Endothelial cell of umbilical vein (primary cell): ENCODE measurements around the gene ZNF385B.

Source experiments
- EZH2 ChIP-seq: IDR thresholded peaks from 2 replicates; pipeline ENCODE4 v1.6.1; 2012; ENCODE audit warnings: borderline replicate concordance, low read depth, mild to moderate bottlenecking, moderate library complexity, low read length, inconsistent platforms; ENCODE audit not compliant: severe bottlenecking
- FOS ChIP-seq: IDR thresholded peaks from 2 replicates; pipeline ENCODE4 v1.6.1; 2011; ENCODE audit warnings: mild to moderate bottlenecking, low read length, moderate library complexity, borderline replicate concordance; ENCODE audit not compliant: insufficient read depth
- MYC ChIP-seq: IDR thresholded peaks from one replicate; pipeline ENCODE4 v1.6.1; 2011; ENCODE audit warnings: mild to moderate bottlenecking, low read depth, low read length
- POLR2A ChIP-seq: IDR thresholded peaks from 2 replicates; pipeline ENCODE4 v1.6.1; 2012; ENCODE audit warnings: low read depth, mild to moderate bottlenecking, control low read depth, low read length
- POLR2AphosphoS5 ChIP-seq: IDR thresholded peaks from 2 replicates; pipeline ENCODE4 v1.6.1; 2012; ENCODE audit warnings: low read depth, mild to moderate bottlenecking, control low read depth, low read length, moderate library complexity; ENCODE audit not compliant: insufficient read depth
- TF ChIP-seq, protein P1 (sequence below): IDR thresholded peaks from 2 replicates; pipeline ENCODE4 v1.6.1; 2011; ENCODE audit not compliant: insufficient read depth, insufficient read length
- TF ChIP-seq, protein P2 (sequence below), 2 donors: IDR thresholded peaks; 1 replicate in 1 of 2; 2 replicates in 1 of 2; pipeline ENCODE4 v1.5.1; 2011; ENCODE audit warnings: low read length in 2 of 2, mild to moderate bottlenecking in 2 of 2, moderate library complexity in 2 of 2, control low read depth in 1 of 2, inconsistent platforms in 1 of 2, low read depth in 1 of 2; ENCODE audit not compliant: insufficient read depth in 1 of 2; ENCODE audit errors: extremely low read depth in 1 of 2

DNA sequence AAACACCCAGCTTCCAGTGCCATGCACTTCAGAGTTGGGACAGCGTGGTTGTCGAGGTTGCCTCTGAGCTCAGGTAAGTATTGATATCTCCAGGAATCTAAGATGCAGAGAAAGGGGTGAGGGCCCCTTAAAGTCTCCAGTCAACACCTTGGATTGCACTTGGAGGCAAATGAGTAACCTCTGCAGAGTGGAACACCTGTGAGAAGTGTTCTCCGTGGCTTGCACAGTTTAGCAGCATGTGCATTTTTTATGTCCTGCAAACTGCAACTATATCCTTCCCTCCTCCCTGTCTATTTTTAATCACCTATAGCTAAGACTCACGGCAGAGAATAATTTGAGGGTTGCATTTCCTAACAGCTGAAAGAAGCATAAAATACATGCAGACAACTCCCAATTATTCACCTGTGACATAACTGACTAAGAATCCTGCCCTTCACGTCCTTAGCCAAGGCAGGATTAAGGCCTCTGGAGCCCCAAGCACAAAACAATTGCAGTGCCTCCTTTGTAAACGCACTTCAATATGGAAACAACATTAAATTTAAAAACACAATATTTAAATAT lies 1.6 kb upstream of the ZNF385B start:
- TF ChIP-seq EZH2 (no peak), POLR2A (no peak), POLR2AphosphoS5 (no peak), MYC (no peak), FOS (no peak)
- TF ChIP-seq, protein P1, sequence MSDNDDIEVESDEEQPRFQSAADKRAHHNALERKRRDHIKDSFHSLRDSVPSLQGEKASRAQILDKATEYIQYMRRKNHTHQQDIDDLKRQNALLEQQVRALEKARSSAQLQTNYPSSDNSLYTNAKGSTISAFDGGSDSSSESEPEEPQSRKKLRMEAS: no peak
- TF ChIP-seq, protein P2, sequence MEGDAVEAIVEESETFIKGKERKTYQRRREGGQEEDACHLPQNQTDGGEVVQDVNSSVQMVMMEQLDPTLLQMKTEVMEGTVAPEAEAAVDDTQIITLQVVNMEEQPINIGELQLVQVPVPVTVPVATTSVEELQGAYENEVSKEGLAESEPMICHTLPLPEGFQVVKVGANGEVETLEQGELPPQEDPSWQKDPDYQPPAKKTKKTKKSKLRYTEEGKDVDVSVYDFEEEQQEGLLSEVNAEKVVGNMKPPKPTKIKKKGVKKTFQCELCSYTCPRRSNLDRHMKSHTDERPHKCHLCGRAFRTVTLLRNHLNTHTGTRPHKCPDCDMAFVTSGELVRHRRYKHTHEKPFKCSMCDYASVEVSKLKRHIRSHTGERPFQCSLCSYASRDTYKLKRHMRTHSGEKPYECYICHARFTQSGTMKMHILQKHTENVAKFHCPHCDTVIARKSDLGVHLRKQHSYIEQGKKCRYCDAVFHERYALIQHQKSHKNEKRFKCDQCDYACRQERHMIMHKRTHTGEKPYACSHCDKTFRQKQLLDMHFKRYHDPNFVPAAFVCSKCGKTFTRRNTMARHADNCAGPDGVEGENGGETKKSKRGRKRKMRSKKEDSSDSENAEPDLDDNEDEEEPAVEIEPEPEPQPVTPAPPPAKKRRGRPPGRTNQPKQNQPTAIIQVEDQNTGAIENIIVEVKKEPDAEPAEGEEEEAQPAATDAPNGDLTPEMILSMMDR (IDR thresholded peaks at IDR 0.05; ENCODE audit: extremely low read depth in 1 of 2, insufficient read depth in 1 of 2, low read depth in 1 of 2, low read length in 2 of 2): no peak
